IMR-90 (cell line): ENCODE results near the gene SENP2. TPM values are rescaled to one million over a fixed set of nuclear protein-coding genes. Genes with fewer than 3 reads are reported as not detected.
"Not testable (repeated sequence)": the region's sequence is repeated elsewhere in the genome, so short reads cannot be mapped to it uniquely, and the experiment has no call there.

ENCODE experiments used
- ATAC-seq: fragments of 200-7000 bp; cut with Tn5 transposase; 2 replicates; pipeline ENCODE4 v1.9.1; 2020; ENCODE audit warnings: low read depth, mild to moderate bottlenecking, moderate library complexity
- BruUV-seq: library from RNA; stranded (reverse); fragments of 400-500 nt; replicated peaks from 2 replicates; lab custom pipeline; 2021; lab: Mats Ljungman, UMichigan
- CTCF ChIA-PET: fragments of 300-600 bp; formaldehyde crosslinking; extraction: SDS; loops from one replicate; lab custom pipeline; 2021; ENCODE audit warnings: antibody characterized with exemption; lab: Yijun Ruan, JAX
- POLR2A ChIA-PET: fragments of 300-600 bp; sonication (Branson Sonifier 250); formaldehyde crosslinking; loops from one replicate; lab custom pipeline; 2022; ENCODE audit warnings: antibody characterized with exemption; ENCODE audit not compliant: unreplicated experiment; lab: Charles Lee
- DNase-seq: peaks from one replicate; pipeline ENCODE4 v3.0.0; 2013
- H2AFZ ChIP-seq: replicated peaks from 2 replicates; pipeline ENCODE3; 2013; ENCODE audit warnings: low read length, mild to moderate bottlenecking; ENCODE audit not compliant: poor library complexity
- H2AK5ac ChIP-seq: 2 replicates; pipeline ENCODE4 v1.6.1; 2013; ENCODE audit warnings: low read depth, low read length, inconsistent platforms
- H2AK9ac ChIP-seq: replicated peaks from 2 replicates; pipeline ENCODE3; 2013; ENCODE audit warnings: mild to moderate bottlenecking, low read depth, low read length, moderate library complexity; ENCODE audit not compliant: poor library complexity
- H2BK120ac ChIP-seq: 2 replicates; pipeline ENCODE4 v1.6.1; 2013; ENCODE audit warnings: low read depth, low read length, inconsistent platforms
- H2BK15ac ChIP-seq: 3 replicates; pipeline ENCODE4 v1.6.1; 2013; ENCODE audit warnings: low read depth, low read length, inconsistent platforms
- H2BK20ac ChIP-seq: 2 replicates; pipeline ENCODE4 v1.6.1; 2013; ENCODE audit warnings: low read depth, mild to moderate bottlenecking, inconsistent platforms, low read length, moderate library complexity
- H2BK5ac ChIP-seq: 2 replicates; pipeline ENCODE4 v1.6.1; 2013; ENCODE audit warnings: mild to moderate bottlenecking, low read depth, low read length, inconsistent platforms; ENCODE audit not compliant: poor library complexity, severe bottlenecking
- H3K14ac ChIP-seq: replicated peaks from 2 replicates; pipeline ENCODE4 v1.6.1; 2013; ENCODE audit warnings: low read depth, low read length, inconsistent platforms
- H3K18ac ChIP-seq: 2 replicates; pipeline ENCODE4 v1.6.1; 2013; ENCODE audit warnings: low read depth, low read length, control low read depth
- H3K23ac ChIP-seq: 2 replicates; pipeline ENCODE4 v1.6.1; 2013; ENCODE audit warnings: low read depth, low read length, inconsistent platforms
- H3K27ac ChIP-seq: 2 replicates; pipeline ENCODE4 v1.5.1; 2013; ENCODE audit warnings: mild to moderate bottlenecking, control low read depth, low read length; ENCODE audit not compliant: insufficient read depth
- H3K27me3 ChIP-seq: 2 replicates; pipeline ENCODE4 v1.6.1; 2013; ENCODE audit warnings: low read length; ENCODE audit not compliant: control insufficient read depth, insufficient read depth
- H3K36me3 ChIP-seq: 2 replicates; pipeline ENCODE4 v1.6.1; 2013; ENCODE audit warnings: low read length, mixed read lengths; ENCODE audit not compliant: control insufficient read depth, insufficient read depth
- H3K4ac ChIP-seq: 2 replicates; pipeline ENCODE4 v1.6.1; 2013; ENCODE audit warnings: low read depth, low read length, inconsistent platforms
- H3K4me1 ChIP-seq: 2 replicates; pipeline ENCODE4 v1.6.1; 2013; ENCODE audit warnings: low read length, mixed read lengths; ENCODE audit not compliant: control insufficient read depth, insufficient read depth
- H3K4me2 ChIP-seq: 2 replicates; pipeline ENCODE4 v1.6.1; 2013; ENCODE audit warnings: low read depth, mild to moderate bottlenecking, control low read depth, low read length, moderate library complexity
- H3K4me3 ChIP-seq: 2 replicates; pipeline ENCODE4 v1.5.1; 2013; ENCODE audit warnings: low read depth, mild to moderate bottlenecking, control low read depth, low read length, moderate library complexity; ENCODE audit not compliant: insufficient read depth
- H3K56ac ChIP-seq: 2 replicates; pipeline ENCODE4 v1.6.1; 2013; ENCODE audit warnings: low read length, inconsistent platforms; ENCODE audit not compliant: insufficient read depth; ENCODE audit errors: extremely low read depth
- H3K79me1 ChIP-seq, 2 experiments: 2 replicates each; pipeline ENCODE4 v1.6.1; 2013; ENCODE audit warnings: low read length in 2 of 2, inconsistent platforms in 1 of 2, low read depth in 1 of 2
- H3K9ac ChIP-seq: 2 replicates; pipeline ENCODE4 v1.6.1; 2013; ENCODE audit warnings: low read depth, low read length, control low read depth
- H3K9me1 ChIP-seq: 2 replicates; pipeline ENCODE4 v1.6.1; 2013; ENCODE audit warnings: low read length, inconsistent platforms; ENCODE audit not compliant: insufficient read depth
- H3K9me3 ChIP-seq: 2 replicates; pipeline ENCODE4 v1.6.1; 2013; ENCODE audit warnings: low read length; ENCODE audit not compliant: control insufficient read depth, insufficient read depth
- H4K20me1 ChIP-seq: 2 replicates; pipeline ENCODE4 v1.6.1; 2013; ENCODE audit warnings: low read length, inconsistent platforms; ENCODE audit not compliant: insufficient read depth
- H4K5ac ChIP-seq: 2 replicates; pipeline ENCODE4 v1.6.1; 2013; ENCODE audit warnings: mild to moderate bottlenecking, low read depth, low read length, control low read depth
- H4K8ac ChIP-seq, 2 experiments: 2 replicates each; pipeline ENCODE4 v1.6.1; 2013; ENCODE audit warnings: low read depth in 2 of 2, low read length in 2 of 2, control low read depth in 1 of 2, inconsistent platforms in 1 of 2
- H4K91ac ChIP-seq: 2 replicates; pipeline ENCODE4 v1.6.1; 2013; ENCODE audit warnings: low read depth, low read length, inconsistent platforms; ENCODE audit not compliant: insufficient read depth
- WGBS, 2 experiments: methylation state at CpG; one replicate each; pipeline versions ENCODE4 v1.1.5 to v1.1.7; 2013; ENCODE audit warnings: missing lambda C conversion rate in 2 of 2; ENCODE audit not compliant: insufficient read length in 1 of 2; ENCODE audit errors: extremely low coverage in 2 of 2; 5-methylcytosine and 5-hydroxymethylcytosine counted together
- dilution Hi-C: fragments of 300-500 bp; cut with HindIII; formaldehyde crosslinking; loops from one replicate; pipeline ENCODE4 v1.14.3; 2018; ENCODE audit warnings: low sequenced_read_pairs; ENCODE audit not compliant: unreplicated experiment
- in situ Hi-C: fragments of 300-500 bp; cut with MboI; formaldehyde crosslinking; loops from 3 replicates; pipeline ENCODE4 v1.14.3; 2019; ENCODE audit warnings: low sequenced_read_pairs, inconsistent platforms, mixed read lengths
- intact Hi-C: fragments of 100-400 bp; cut with micrococcal nuclease; formaldehyde crosslinking; loops from 2 replicates; pipeline ENCODE4 v1.10.0; 2022
- polyA plus RNA-seq, 3 experiments: library from polyadenylated mRNA; depleted of rRNA; stranded (reverse); fragments of >200 nt; gene quantifications; 2 replicates each; pipeline ENCODE4 v1.2.3, GENCODE V29; 2012; ENCODE audit warnings: low replicate concordance in 1 of 3
- total RNA-seq: library from RNA; depleted of rRNA; stranded (reverse); fragments of >200 nt; gene quantifications from 2 replicates; pipeline ENCODE4 v1.2.3, GENCODE V29; 2012

The SENP2 gene
- total and polyA plus RNA-seq, 2 of the 4 experiments (the other 2 are of a cell fraction), result 9.4 to 15.2 TPM

DNA sequence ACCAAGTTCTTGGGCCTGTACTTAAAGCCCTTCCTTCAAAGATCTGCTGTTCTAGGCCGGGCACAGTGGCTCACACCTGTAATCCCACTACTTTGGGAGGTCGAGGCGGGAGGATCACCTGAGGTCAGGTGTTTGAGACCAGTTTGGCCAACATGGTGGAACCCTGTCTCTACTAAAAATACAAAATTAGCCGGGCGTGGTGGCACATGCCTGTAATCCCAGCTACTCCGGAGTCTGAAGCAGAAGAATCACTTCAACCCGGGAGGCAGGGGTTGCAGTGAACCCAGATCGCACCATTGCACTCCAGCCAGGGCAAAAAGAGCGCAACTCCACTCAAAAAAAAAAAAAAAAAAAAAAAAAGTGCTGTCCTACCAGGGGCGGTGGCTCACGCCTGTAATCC lies 52.6 kb downstream of the SENP2 start:
- intact Hi-C loops, H3K4ac ChIP-seq, H2BK120ac ChIP-seq, H3K14ac ChIP-seq, H3K56ac ChIP-seq, H3K9ac ChIP-seq, BruUV-seq, H3K27me3 ChIP-seq, H3K4me1 ChIP-seq, H2AK9ac ChIP-seq, POLR2A ChIA-PET, H2AFZ ChIP-seq, DNase-seq, CTCF ChIA-PET, H2BK15ac ChIP-seq, H3K18ac ChIP-seq, H2BK5ac ChIP-seq, H3K36me3 ChIP-seq, H2BK20ac ChIP-seq, H3K27ac ChIP-seq, H3K79me1 ChIP-seq, H3K23ac ChIP-seq, ATAC-seq, H4K91ac ChIP-seq, H2AK5ac ChIP-seq, in situ Hi-C loops, H3K9me3 ChIP-seq, H3K4me2 ChIP-seq, H4K20me1 ChIP-seq, dilution Hi-C loops, H4K5ac ChIP-seq, H3K4me3 ChIP-seq, H4K8ac ChIP-seq: not testable (repeated sequence)
- H3K9me1 ChIP-seq, result peaks cover 12% of the 10 kb centered on the region
- WGBS, 2 experiments, result no CpG with 5 or more reads among the region's 11 CpGs
